ENCODE measurements around the gene RRP9.

RRP9 gene

DNA sequence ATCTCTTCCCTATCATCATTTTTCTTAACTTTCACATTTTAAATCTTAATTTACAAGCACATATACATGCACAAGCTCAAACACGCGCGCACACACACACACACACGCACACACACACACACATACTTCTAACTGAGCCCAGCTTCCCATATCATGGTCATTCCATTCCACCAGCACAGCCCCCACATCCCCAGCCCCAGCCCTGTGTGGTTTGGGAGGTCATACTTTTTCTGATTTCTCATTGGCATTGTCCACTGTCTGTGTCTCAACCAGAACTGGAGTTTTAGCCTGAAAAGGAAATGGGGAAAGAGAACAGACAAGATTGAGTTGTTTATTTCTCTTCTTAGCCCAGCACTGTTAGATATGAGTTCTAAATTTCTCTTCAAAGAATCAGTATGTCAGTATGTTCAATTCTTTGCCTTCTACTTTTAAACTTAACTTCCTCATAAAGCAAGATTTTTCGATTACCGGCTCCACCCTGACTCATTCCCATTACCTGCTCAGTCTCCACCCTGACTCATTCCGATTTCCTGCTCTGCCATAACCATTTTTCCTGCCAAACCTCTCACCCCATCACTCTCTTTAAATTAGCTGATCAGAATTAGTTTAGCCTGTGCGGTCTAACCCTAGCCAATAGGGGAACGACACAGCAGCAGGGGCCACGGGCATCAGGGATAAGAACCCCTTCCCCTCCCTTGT lies 44.9 kb downstream of the RRP9 start:
- no peak overlapping the region for H3K9ac ChIP-seq (ENCODE audit: insufficient read length)
- H3K4me3 ChIP-seq: no peak overlapping the region
- no peaks in the 10 kb centered on the region for H3K36me3 ChIP-seq (ENCODE audit: insufficient read depth, low read length)
- no peak for DNase-seq (ENCODE audit: low read depth, low spot score)
- TF ChIP-seq POLR2AphosphoS5 (IDR thresholded peaks at IDR 0.05; ENCODE audit: borderline replicate concordance, low read depth, low read length) (no peak), FOXP2 (optimal IDR thresholded peaks at IDR 0.05; ENCODE audit: control extremely low read depth, extremely low read length, insufficient read depth) (no peak), EZH2 (IDR thresholded peaks at IDR 0.05) (no peak)
- H3K27ac ChIP-seq: no peak overlapping the region
- H3K9me3 ChIP-seq (ENCODE audit: low read depth, low read length): no peaks in the 10 kb centered on the region

DNA sequence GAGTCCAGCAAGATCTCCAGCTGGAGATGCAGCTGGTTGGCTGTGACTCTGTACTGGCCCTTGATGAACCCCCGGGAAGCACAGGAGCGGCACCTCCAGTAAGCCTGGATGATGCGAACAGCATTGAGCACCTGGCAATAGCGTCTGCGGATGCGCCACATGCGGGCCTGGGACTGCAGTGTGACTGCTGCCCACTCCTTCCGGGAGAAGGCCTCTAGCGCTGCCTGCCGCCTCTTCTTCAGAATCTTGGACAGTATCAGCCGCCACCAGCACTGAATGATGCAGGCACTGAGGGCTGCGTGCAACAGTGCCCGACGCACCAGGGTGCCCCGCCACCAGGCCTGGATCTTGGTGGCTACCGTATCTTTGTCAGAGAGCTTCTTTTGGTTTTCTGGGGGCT lies 46.8 kb downstream of the RRP9 start:
- DNase-seq (ENCODE audit: low read depth, low spot score): no peak
- H3K9ac ChIP-seq (ENCODE audit: insufficient read length): no peak overlapping the region

DNA sequence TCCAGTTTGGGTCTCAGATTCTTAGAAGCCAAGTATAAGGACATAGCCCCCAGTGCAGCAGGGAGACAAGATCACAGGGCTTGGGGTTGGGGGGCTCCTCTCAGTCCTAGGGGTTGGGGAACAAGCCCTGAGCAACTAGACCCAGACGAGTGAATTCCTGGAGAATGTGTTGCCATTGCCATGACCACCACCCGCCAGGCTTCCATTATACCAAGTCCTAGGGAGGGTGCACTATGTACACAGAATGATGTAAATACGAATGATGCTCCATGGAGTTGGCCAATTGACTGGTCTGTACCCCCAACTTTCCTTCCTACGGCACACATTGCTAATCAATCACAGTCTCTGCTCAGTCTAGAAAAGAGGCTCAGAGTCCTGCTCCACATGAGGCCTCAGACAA lies 47.3 kb downstream of the RRP9 start:
- no peak overlapping the region for H3K9ac ChIP-seq (ENCODE audit: insufficient read length)
- TF ChIP-seq FOXP2 (optimal IDR thresholded peaks at IDR 0.05; ENCODE audit: control extremely low read depth, extremely low read length, insufficient read depth) (no peak), POLR2AphosphoS5 (IDR thresholded peaks at IDR 0.05; ENCODE audit: borderline replicate concordance, low read depth, low read length) (no peak), EZH2 (IDR thresholded peaks at IDR 0.05) (no peak)
- H3K4me3 ChIP-seq: no peak overlapping the region
- no peak overlapping the region for H3K27ac ChIP-seq
- H3K36me3 ChIP-seq (ENCODE audit: insufficient read depth, low read length): no peaks in the 10 kb centered on the region
- no peaks in the 10 kb centered on the region for H3K9me3 ChIP-seq (ENCODE audit: low read depth, low read length)
- no peak for DNase-seq (ENCODE audit: low read depth, low spot score)

More for the DNA sequence above, 46.8 kb downstream of the RRP9 start:
- Histone ChIP-seq H3K9me3 (ENCODE audit: low read depth, low read length) (no peaks in the 10 kb centered on the region), H3K27ac (no peak overlapping the region), H3K4me3 (no peak overlapping the region), H3K36me3 (ENCODE audit: insufficient read depth, low read length) (no peaks in the 10 kb centered on the region)
- TF ChIP-seq EZH2 (IDR thresholded peaks at IDR 0.05) (no peak), POLR2AphosphoS5 (IDR thresholded peaks at IDR 0.05; ENCODE audit: borderline replicate concordance, low read depth, low read length) (no peak)

DNA sequence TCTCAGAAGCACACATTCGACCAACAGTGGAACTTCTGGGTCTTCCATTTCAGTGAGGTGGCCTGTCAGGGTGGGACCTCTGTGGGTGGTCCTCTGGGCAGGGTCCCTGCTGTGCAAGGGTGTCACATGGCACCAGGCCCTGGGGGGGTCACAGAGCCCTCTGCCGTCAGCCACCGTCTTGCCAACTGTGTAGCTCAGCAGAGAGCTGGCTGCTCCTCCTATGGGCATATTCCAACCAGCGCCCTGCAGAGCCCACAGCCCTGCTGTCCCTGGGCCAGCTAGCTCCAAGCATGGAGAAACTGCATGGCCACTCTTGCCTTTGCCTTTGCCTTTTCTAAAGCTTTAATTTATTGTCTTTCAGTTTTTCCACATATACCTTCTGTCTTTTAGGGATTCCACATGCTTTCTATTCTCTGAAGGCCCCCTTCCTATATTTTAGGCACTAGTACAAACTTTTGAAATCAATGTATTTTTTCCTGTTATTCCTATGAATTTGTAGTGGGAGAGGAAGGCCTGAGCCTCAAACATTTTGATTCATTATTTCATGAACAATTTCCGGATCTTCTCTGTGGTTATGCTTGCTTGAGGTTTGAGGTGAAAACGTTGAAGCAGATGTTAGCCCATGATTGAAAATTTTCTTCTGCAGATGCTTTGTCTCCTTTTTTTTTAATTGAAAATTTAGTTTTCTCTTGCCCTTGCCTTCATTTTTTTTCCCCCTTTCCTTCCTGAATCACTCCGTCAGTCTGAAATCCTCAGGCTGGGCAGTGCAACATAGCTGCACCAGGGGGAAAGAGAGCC lies 50.3 kb downstream of the RRP9 start:
- Histone ChIP-seq H3K9me3 (ENCODE audit: low read depth, low read length) (no peaks in the 10 kb centered on the region), H3K9ac (ENCODE audit: insufficient read length) (no peak overlapping the region), H3K36me3 (ENCODE audit: insufficient read depth, low read length) (no peaks in the 10 kb centered on the region), H3K27ac (no peak overlapping the region), H3K4me3 (no peak overlapping the region)
- DNase-seq (ENCODE audit: low read depth, low spot score): no peak
- TF ChIP-seq EZH2 (IDR thresholded peaks at IDR 0.05) (no peak), FOXP2 (optimal IDR thresholded peaks at IDR 0.05; ENCODE audit: control extremely low read depth, extremely low read length, insufficient read depth) (no peak), POLR2AphosphoS5 (IDR thresholded peaks at IDR 0.05; ENCODE audit: borderline replicate concordance, low read depth, low read length) (no peak)

DNA sequence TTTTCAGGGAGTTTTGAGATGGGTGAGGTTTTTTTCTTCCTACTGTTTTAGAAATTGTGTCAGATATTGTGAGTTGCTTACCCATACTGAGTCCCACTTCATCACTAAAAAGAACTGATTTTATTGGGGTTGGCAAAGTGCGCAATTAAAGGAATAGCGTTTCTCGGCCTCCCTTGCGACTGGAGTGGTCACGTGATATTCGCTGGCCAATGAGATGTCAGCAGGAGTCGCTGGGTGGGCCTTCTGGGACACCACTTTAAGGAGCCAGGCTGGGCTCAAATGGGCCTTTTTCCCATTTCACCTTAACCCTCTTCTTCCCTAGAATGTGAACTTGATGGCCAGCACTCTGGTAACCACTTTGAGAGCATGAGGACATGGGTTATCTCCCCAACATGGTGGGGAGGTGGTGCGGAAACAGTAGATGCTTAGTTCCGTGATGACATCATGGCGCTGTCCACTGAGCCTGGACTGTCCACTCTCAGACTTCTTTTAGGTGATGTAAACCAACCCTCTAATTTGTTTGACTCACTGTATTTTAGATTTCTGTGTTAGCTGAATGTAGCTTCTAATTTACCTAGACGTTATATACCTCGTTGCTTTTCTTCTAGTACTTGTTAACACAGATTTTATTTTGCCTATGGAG lies 53.1 kb downstream of the RRP9 start:
- H3K27ac ChIP-seq: no peak overlapping the region
- H3K36me3 ChIP-seq (ENCODE audit: insufficient read depth, low read length): no peaks in the 10 kb centered on the region
- H3K9ac ChIP-seq (ENCODE audit: insufficient read length): no peak overlapping the region
- H3K9me3 ChIP-seq (ENCODE audit: low read depth, low read length): no peaks in the 10 kb centered on the region
- no peak for DNase-seq (ENCODE audit: low read depth, low spot score)
- no peak overlapping the region for H3K4me3 ChIP-seq
- TF ChIP-seq FOXP2 (optimal IDR thresholded peaks at IDR 0.05; ENCODE audit: control extremely low read depth, extremely low read length, insufficient read depth) (no peak), EZH2 (IDR thresholded peaks at IDR 0.05) (no peak), POLR2AphosphoS5 (IDR thresholded peaks at IDR 0.05; ENCODE audit: borderline replicate concordance, low read depth, low read length) (no peak)

DNA sequence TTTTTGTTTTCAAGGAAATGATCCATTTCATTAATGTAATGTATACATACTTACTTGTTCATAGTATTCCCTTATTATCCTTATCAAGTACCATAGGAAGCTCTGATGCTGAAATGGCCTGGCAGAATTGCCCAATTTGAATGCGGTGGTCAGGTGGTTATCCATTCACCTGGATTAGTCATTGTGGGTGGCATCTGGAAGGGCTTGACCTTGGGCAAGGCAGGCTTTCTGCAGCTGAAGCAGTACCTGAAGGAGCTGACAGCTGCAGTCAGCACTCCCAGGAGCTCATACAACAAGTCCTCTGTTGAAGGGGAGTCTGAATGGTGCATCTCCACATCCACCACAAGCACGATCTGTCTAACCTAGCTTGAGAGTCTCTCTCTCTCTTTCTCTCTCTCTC lies 54.1 kb downstream of the RRP9 start:
- TF ChIP-seq FOXP2 (optimal IDR thresholded peaks at IDR 0.05; ENCODE audit: control extremely low read depth, extremely low read length, insufficient read depth): no peak
- no peak for TF ChIP-seq POLR2AphosphoS5 (IDR thresholded peaks at IDR 0.05; ENCODE audit: borderline replicate concordance, low read depth, low read length)
- TF ChIP-seq EZH2 (IDR thresholded peaks at IDR 0.05): no peak
- no peak for DNase-seq (ENCODE audit: low read depth, low spot score)
- Histone ChIP-seq H3K9ac (ENCODE audit: insufficient read length) (no peak overlapping the region), H3K4me3 (no peak overlapping the region), H3K9me3 (ENCODE audit: low read depth, low read length) (no peaks in the 10 kb centered on the region), H3K27ac (no peak overlapping the region), H3K36me3 (ENCODE audit: insufficient read depth, low read length) (no peaks in the 10 kb centered on the region)

DNA sequence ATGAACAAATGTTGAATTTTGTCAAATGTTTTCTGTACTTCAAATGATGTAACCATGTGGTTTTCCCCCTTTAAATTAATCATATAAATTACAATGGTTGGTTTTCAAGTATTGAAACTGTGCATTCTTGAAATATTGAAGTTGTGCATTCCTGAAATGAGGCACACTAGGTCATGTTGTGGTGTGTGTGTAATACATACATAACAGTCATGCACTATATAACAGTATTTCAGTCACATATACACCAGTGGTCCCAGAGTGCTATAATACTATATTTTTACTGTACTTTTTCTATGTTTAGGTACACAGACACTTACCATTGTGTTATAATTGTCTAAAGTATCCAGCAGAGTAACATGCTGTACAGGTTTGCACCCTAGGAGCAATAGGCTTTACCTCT lies 55.3 kb downstream of the RRP9 start:
- Histone ChIP-seq H3K9ac (ENCODE audit: insufficient read length) (no peak overlapping the region), H3K27ac (no peak overlapping the region), H3K4me3 (no peak overlapping the region), H3K9me3 (ENCODE audit: low read depth, low read length) (no peaks in the 10 kb centered on the region), H3K36me3 (ENCODE audit: insufficient read depth, low read length) (no peaks in the 10 kb centered on the region)
- TF ChIP-seq FOXP2 (optimal IDR thresholded peaks at IDR 0.05; ENCODE audit: control extremely low read depth, extremely low read length, insufficient read depth): no peak
- TF ChIP-seq EZH2 (IDR thresholded peaks at IDR 0.05): no peak
- TF ChIP-seq POLR2AphosphoS5 (IDR thresholded peaks at IDR 0.05; ENCODE audit: borderline replicate concordance, low read depth, low read length): no peak
- DNase-seq (ENCODE audit: low read depth, low spot score): no peak

Data from SK-N-MC (cell line).